ENCODE results near the gene IL15. TPM values are rescaled to one million over a fixed set of nuclear protein-coding genes. Genes with fewer than 3 reads are reported as not detected.

IL15 gene
- total RNA-seq, 1 donor from 2014 or later, result 3.5 TPM

GRCh38 chr4:141706445-141706844 lies 70.1 kb downstream of the IL15 start:
- no peak for TF ChIP-seq CTCF (IDR thresholded peaks at IDR 0.05)
- intact Hi-C loops (cut with micrococcal nuclease), result no loop called here
- no peak overlapping the region for H3K27ac Mint-ChIP-seq
- no peaks in the 10 kb centered on the region for H3K27me3 Mint-ChIP-seq
- H3K9me3 Mint-ChIP-seq, result peaks cover 7% of the 10 kb centered on the region
- peaks cover 27% of the 10 kb centered on the region for H3K4me1 Mint-ChIP-seq
- ChIA-PET CTCF (no interaction called here), POLR2A (interaction anchor here (1.0 kb wide), 1 partner anchor 70 kb away, joined by 3 read pairs; the partner anchor contains the start of gene IL15)
- H3K36me3 Mint-ChIP-seq (ENCODE audit: low read depth), result no peaks in the 10 kb centered on the region
- no peak for DNase-seq
- no peak for ATAC-seq (ENCODE audit: low read depth)
- no peak overlapping the region for H3K4me3 Mint-ChIP-seq

GRCh38 chr4:141711211-141711610 lies 74.8 kb downstream of the IL15 start:
- intact Hi-C loops (cut with micrococcal nuclease), result loop anchor here (1.0 to 5.0 kb wide), 3 partner anchors 365 to 849 kb away; no protein-coding TSS in a partner anchor
- no peak overlapping the region for H3K4me3 Mint-ChIP-seq
- peaks cover 5% of the 10 kb centered on the region for H3K9me3 Mint-ChIP-seq
- ATAC-seq (ENCODE audit: low read depth) (no peak), DNase-seq (no peak)
- POLR2A ChIA-PET, result no interaction called here
- H3K27ac Mint-ChIP-seq, result no peak overlapping the region
- no peaks in the 10 kb centered on the region for H3K36me3 Mint-ChIP-seq (ENCODE audit: low read depth)
- no peaks in the 10 kb centered on the region for H3K27me3 Mint-ChIP-seq
- H3K4me1 Mint-ChIP-seq, result peaks cover 8% of the 10 kb centered on the region
- CTCF ChIA-PET, result interaction anchor here (1.3 kb wide), 1 partner anchor 365 kb away, joined by 4 read pairs; no protein-coding TSS in a partner anchor
- no peak for TF ChIP-seq CTCF (IDR thresholded peaks at IDR 0.05)

- Mint-ChIP-seq H3K4me3 (no peak overlapping the region), H3K36me3 (ENCODE audit: low read depth) (peaks cover 3% of the 10 kb centered on the region), H3K4me1 (no peaks in the 10 kb centered on the region), H3K27ac (no peak overlapping the region), H3K9me3 (peaks cover 10% of the 10 kb centered on the region), H3K27me3 (no peaks in the 10 kb centered on the region)
- ChIA-PET POLR2A (no interaction called here), CTCF (no interaction called here)
- ATAC-seq (ENCODE audit: low read depth) (no peak), DNase-seq (no peak)
- no peak for TF ChIP-seq CTCF (IDR thresholded peaks at IDR 0.05)
- intact Hi-C loops (cut with micrococcal nuclease), result loop anchor here (5.0 kb wide), 1 partner anchor 851 kb away; no protein-coding TSS in a partner anchor
These were observed 76.8 kb downstream of the IL15 start for GRCh38 chr4:141713185-141713584.

- H3K27ac Mint-ChIP-seq, result no peak overlapping the region
- intact Hi-C loops (cut with micrococcal nuclease), result loop anchor here (5.0 kb wide), 1 partner anchor 852 kb away; no protein-coding TSS in a partner anchor
- CTCF ChIA-PET, result no interaction called here
These were observed 77.5 kb downstream of the IL15 start for GRCh38 chr4:141713771-141714445.

More at GRCh38 chr4:141713771-141714445, 77.5 kb downstream of the IL15 start:
- no peaks in the 10 kb centered on the region for H3K27me3 Mint-ChIP-seq
- ATAC-seq (ENCODE audit: low read depth) (no peak), DNase-seq (no peak)
- peaks cover 3% of the 10 kb centered on the region for H3K36me3 Mint-ChIP-seq (ENCODE audit: low read depth)
- peaks cover 10% of the 10 kb centered on the region for H3K9me3 Mint-ChIP-seq
- no peak for TF ChIP-seq CTCF (IDR thresholded peaks at IDR 0.05)
- no peaks in the 10 kb centered on the region for H3K4me1 Mint-ChIP-seq
- no peak overlapping the region for H3K4me3 Mint-ChIP-seq
- POLR2A ChIA-PET, result no interaction called here

All from activated B cell treated with CpG ODN at 0.5 μM for 24 hours (primary cell).